IPS-15b (cell line): ENCODE measurements around the gene ALOX5AP.

Source experiments
- H3K27me3 ChIP-seq: one replicate; pipeline ENCODE4 v1.6.1; 2013; ENCODE audit warnings: low read length; ENCODE audit not compliant: control insufficient read depth, insufficient read depth
- H3K36me3 ChIP-seq: one replicate; pipeline ENCODE4 v1.6.1; 2013; ENCODE audit warnings: low read length; ENCODE audit not compliant: control insufficient read depth, insufficient read depth
- H3K4me1 ChIP-seq: one replicate; pipeline ENCODE4 v1.6.1; 2013; ENCODE audit warnings: mild to moderate bottlenecking, low read length; ENCODE audit not compliant: control insufficient read depth, insufficient read depth
- H3K4me3 ChIP-seq: one replicate; pipeline ENCODE4 v1.5.1; 2013; ENCODE audit warnings: low read depth, low read length
- H3K9ac ChIP-seq: one replicate; pipeline ENCODE4 v1.6.1; 2013; ENCODE audit warnings: low read depth, mild to moderate bottlenecking, low read length
- H3K9me3 ChIP-seq: one replicate; pipeline ENCODE4 v1.6.1; 2013; ENCODE audit warnings: mild to moderate bottlenecking, low read length; ENCODE audit not compliant: control insufficient read depth, insufficient read depth

Gene ALOX5AP

DNA sequence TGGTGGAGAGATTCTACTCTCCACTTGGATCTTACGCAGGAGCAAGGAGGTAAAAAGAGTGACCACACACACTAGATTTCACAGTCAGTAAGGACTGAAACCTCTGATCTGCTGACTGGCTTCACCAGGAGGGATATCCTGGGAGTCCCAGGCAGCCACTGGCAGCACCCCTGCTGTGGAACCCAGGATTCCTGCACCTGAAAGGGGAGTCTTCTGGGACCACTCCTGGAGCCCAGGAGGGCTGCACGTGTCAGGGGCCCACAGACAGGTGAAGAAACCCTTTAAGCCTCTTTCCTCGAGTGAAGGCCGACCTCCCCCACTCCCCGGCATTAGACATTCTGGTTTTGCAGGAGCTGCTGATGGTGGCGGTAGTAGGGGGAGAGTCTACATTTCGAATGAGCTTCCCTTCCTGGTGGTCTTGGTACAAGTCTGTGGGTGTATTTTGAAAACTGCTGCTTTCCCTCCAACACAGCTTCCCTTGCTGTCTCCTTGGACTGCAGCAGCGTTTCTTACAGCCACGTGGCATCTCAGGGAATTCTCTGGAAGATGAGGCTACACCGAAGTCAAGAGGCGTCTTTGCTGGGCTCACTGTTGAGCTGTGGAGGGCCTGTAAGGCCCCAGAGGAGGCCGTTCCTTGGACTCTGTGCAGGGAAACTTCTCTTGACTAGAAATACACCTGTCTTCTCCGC, 62.6 kb downstream of the ALOX5AP start:
- no peak overlapping the region for H3K4me3 ChIP-seq
- no peaks in the 10 kb centered on the region for H3K27me3 ChIP-seq
- no peak overlapping the region for H3K9ac ChIP-seq
- peaks cover 2% of the 10 kb centered on the region for H3K4me1 ChIP-seq
- no peaks in the 10 kb centered on the region for H3K36me3 ChIP-seq
- H3K9me3 ChIP-seq = no peaks in the 10 kb centered on the region

DNA sequence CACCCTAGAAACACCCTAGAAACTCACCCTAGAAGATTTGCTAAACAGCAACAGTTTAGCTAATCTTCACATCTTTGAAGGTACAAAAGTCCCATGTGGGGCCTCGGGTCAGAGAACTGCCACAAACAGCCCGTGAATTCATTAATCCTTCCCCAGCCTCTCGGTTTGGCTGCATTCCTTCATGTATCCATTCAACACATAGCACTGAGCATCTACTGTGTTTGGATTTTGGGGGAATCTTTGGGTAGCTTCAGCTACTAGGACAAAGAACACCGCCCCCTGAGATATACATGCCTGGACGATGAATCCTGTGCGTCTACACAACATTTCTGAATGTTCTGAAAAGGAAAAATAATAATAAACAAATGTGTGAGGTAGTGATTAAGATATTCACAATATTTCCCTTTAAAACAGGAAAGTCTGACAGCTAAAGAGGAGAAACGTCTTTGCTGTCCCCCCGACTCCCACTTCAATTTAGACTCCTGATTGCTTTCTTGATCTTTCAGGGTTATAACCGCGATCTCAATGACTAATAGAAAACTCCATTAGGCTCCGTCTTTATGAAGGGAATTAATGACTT, 63.5 kb downstream of the ALOX5AP start:
- no peaks in the 10 kb centered on the region for H3K9me3 ChIP-seq
- peaks cover 2% of the 10 kb centered on the region for H3K4me1 ChIP-seq
- H3K27me3 ChIP-seq = peaks cover 7% of the 10 kb centered on the region
- H3K9ac ChIP-seq = no peak overlapping the region
- H3K4me3 ChIP-seq = no peak overlapping the region
- no peaks in the 10 kb centered on the region for H3K36me3 ChIP-seq

DNA sequence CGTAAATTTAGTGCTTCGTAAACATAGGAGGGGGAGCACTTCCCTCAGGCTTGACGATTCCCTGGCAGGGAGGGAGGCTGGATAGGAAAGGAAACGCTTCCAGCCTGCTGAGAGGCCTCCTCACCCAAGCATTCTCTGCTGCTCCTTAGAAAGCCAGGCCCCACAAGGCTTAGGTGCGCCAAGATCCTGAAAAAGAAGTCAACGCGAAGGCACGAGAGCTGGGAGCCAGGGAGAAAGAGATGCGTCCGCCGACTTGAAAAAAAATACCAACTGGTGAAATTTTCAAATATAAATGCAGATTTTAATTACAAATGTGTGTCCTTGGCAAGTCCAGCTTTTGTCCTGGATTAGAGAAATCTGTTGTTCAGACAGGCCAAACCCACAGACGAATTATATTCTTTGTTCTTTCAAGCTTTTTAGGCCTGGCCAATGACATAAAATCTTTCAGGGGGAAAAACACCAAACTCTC, 64.0 kb downstream of the ALOX5AP start:
- Histone ChIP-seq H3K4me3 (no peak overlapping the region), H3K9me3 (no peaks in the 10 kb centered on the region), H3K9ac (no peak overlapping the region), H3K36me3 (no peaks in the 10 kb centered on the region), H3K27me3 (peaks cover 7% of the 10 kb centered on the region), H3K4me1 (peaks cover 2% of the 10 kb centered on the region)

DNA sequence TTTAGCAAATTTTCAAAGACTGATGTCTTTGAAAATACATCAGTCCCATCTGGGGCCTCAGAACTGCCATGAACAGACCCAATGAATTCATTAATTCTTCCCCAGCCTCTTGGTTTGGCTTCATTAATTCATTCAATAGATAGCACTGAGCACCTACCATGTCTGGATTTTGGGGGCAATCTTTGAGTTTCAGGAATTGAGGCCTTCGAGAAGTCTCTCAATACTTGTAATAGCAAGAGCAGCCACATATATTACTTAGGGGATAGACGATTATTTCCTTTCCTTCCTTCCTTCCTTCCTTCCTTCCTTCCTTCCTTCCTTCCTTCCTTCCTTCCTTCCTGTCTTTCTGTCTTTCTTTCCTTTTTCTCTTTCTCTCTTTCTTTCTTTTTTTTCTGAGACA, 64.8 kb downstream of the ALOX5AP start:
- no peaks in the 10 kb centered on the region for H3K36me3 ChIP-seq
- H3K9me3 ChIP-seq = no peaks in the 10 kb centered on the region
- H3K9ac ChIP-seq = no peak overlapping the region
- no peak overlapping the region for H3K4me3 ChIP-seq
- peaks cover 2% of the 10 kb centered on the region for H3K4me1 ChIP-seq
- peaks cover 7% of the 10 kb centered on the region for H3K27me3 ChIP-seq

DNA sequence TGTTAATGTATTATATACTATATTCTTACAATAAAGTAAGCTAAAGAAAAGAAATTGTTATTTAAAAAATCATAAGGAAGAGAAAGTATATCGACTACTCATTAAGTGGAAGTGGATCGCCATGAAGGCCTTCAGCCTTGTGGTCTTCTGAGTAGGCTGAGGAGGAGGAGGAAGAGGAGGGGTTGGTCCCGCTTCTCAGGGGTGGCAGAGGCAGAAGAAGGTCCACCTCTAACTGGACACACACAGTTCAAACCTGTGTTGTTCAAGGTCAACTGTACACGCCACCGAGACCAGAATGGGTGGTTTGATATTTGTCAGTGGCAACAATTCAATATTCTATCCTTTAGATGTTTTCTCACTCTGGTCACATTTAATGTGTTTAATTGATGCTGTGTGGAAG, 67.2 kb downstream of the ALOX5AP start:
- Histone ChIP-seq H3K4me1 (peaks cover 2% of the 10 kb centered on the region), H3K4me3 (no peak overlapping the region), H3K9me3 (no peaks in the 10 kb centered on the region), H3K27me3 (peaks cover 7% of the 10 kb centered on the region), H3K9ac (no peak overlapping the region), H3K36me3 (no peaks in the 10 kb centered on the region)

DNA sequence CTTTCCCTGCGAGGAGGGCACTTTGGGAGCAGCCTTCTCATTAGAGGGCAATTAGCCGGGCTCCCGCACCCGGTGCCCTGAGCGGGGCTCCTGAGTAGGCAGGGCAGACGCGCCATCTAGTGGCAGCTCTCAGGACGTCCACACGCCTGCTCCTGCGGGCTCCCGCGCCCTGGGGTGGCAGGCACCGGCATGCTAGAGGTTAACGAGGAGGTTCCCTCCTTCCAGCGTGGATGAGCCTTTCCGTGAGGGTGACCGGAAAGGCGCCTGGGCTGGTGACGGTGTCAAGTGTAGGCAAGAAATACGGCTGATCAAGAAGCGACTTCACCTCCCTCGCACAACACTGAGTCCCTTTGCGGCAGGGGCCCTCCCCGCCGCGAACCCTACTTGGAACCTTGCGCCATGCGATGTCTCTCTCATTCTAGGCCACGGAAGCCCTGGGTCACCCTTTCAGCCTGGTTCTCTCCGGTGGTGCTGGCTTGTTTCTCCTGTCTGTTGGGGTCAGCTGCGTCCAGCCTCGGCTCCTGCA, 67.7 kb downstream of the ALOX5AP start:
- Histone ChIP-seq H3K4me3 (peak overlapping the region; percentile 42), H3K27me3 (peaks cover 7% of the 10 kb centered on the region), H3K36me3 (no peaks in the 10 kb centered on the region), H3K9me3 (no peaks in the 10 kb centered on the region), H3K4me1 (peaks cover 2% of the 10 kb centered on the region), H3K9ac (no peak overlapping the region)

DNA sequence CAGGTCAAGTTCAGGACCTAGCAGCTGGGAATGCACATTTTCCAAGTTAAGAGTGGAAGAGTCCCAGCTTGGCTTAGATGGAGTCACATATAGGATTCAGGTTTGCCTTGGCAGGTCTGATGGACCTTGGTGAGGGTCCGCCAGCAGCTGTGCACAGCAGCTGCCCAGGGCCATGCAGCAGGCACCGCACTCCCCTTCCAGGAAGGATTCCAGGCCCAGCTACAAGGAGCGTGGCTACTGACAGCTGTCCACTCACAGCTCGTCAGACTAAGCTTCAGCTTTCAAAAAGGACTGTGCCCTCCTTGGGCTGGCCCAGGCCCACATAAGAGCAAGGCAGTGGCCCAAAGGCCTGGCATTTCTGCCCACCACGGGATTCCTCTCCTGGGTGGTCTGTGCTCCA, 68.4 kb downstream of the ALOX5AP start:
- H3K4me1 ChIP-seq = peaks cover 2% of the 10 kb centered on the region
- H3K9me3 ChIP-seq = no peaks in the 10 kb centered on the region
- H3K36me3 ChIP-seq = no peaks in the 10 kb centered on the region
- no peak overlapping the region for H3K4me3 ChIP-seq
- H3K27me3 ChIP-seq = peaks cover 7% of the 10 kb centered on the region
- no peak overlapping the region for H3K9ac ChIP-seq

DNA sequence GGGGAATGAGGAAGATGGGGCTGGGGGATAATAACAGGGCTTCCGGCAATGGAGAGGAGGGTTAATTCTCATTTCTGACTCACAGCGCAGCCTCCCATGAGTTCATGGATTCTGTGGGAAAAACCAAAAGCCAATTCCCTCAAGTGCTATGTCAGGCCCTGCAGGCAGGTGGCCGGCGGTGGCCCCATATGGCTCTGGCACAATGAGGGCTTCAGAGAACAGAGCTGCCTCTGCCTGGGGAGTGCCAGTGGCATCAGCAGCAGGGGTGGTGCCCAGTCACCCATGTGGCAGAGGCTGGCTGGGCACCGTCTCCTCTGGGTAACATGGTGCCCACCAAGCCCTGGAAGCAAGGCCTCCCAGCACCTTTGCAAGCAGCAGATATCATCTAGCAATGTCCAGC, 69.1 kb downstream of the ALOX5AP start:
- H3K9me3 ChIP-seq = no peaks in the 10 kb centered on the region
- no peak overlapping the region for H3K4me3 ChIP-seq
- H3K27me3 ChIP-seq = peaks cover 7% of the 10 kb centered on the region
- H3K36me3 ChIP-seq = no peaks in the 10 kb centered on the region
- no peaks in the 10 kb centered on the region for H3K4me1 ChIP-seq
- H3K9ac ChIP-seq = no peak overlapping the region

DNA sequence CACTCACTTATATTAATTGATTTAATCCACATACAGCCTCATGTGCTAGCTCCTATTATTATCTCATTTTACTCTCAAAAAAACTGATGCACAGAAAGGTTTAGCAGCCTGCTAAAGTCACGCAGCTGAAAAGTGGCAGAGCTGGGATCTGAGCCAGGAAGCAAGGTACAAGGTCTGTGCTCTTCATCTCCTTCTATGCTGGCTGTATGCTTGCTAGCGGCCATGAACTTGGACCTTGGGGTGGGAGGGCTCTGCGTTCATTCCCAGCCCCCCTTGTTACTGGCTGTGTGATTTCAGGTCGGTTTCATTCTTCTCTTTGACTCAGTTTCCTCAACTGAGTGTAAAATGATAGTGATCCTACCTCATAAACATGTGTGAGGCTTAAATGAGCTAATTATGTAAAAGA, 69.8 kb downstream of the ALOX5AP start:
- H3K27me3 ChIP-seq = peaks cover 7% of the 10 kb centered on the region
- H3K9me3 ChIP-seq = no peaks in the 10 kb centered on the region
- no peak overlapping the region for H3K9ac ChIP-seq
- H3K4me1 ChIP-seq = no peaks in the 10 kb centered on the region
- no peaks in the 10 kb centered on the region for H3K36me3 ChIP-seq
- H3K4me3 ChIP-seq = no peak overlapping the region

DNA sequence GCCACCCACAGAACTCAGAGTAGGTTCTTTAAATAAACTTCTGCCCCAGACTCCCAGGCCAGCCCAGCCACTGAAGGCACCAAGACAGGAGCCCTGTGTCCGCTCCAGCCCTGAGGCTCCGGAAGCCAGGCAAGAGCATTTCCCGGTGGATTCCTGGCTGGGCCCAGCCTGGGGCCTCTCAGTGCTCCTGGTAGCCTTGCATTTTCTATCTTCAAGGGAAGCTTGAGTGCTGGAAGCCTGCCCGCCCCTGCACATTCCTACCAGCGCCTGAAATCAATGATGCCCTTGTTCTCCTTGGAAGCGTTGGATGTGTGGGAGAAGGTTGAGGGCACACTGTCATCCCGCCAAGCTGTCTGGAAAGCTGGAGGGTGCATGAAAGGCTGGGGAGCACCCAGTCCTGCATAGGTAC, 70.3 kb downstream of the ALOX5AP start:
- Histone ChIP-seq H3K36me3 (no peaks in the 10 kb centered on the region), H3K9me3 (no peaks in the 10 kb centered on the region), H3K4me1 (no peaks in the 10 kb centered on the region), H3K4me3 (no peak overlapping the region), H3K9ac (no peak overlapping the region), H3K27me3 (peaks cover 7% of the 10 kb centered on the region)

DNA sequence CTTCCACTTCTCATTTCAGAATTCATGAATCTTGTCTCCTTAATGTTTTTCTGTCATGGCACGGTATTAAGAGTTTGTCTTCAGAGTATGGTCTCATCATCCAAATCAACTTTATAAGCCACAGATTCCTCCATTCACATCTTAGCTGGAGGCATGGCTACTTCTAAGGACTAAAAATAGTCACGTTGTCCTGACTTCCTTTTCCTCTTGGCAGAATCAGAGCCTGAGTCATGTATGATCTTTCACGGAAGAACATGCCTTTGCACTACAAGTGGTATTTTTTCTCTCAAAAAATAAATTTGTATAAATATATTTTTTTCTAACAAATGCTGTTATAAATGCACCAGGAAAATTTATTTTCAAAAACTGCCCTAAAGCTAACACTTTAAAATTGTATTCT, 71.4 kb downstream of the ALOX5AP start:
- Histone ChIP-seq H3K36me3 (no peaks in the 10 kb centered on the region), H3K27me3 (peaks cover 7% of the 10 kb centered on the region), H3K9ac (no peak overlapping the region), H3K4me1 (no peaks in the 10 kb centered on the region), H3K9me3 (no peaks in the 10 kb centered on the region), H3K4me3 (no peak overlapping the region)

DNA sequence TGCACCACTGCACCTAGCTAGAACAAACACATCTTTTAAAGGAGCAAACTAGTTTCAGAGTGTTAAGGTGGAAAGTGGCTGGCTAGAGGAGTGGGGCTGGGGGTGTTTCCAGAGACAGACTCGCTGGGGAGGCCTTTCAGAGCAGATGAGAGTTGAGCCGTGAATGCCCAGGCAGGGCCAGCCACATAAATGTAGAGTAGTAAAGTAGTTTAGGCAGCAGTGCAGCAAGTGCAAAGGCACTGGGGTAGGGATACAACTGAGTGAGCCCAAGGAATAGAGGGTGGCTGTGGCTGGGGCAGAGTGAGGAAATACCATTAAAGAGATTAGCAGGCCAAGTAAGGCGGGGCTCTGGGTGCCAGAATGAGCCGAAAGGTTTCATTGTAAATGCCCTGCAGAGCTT, 72.0 kb downstream of the ALOX5AP start:
- H3K4me1 ChIP-seq = no peaks in the 10 kb centered on the region
- peaks cover 7% of the 10 kb centered on the region for H3K27me3 ChIP-seq
- H3K9me3 ChIP-seq = no peaks in the 10 kb centered on the region
- no peak overlapping the region for H3K4me3 ChIP-seq
- no peaks in the 10 kb centered on the region for H3K36me3 ChIP-seq
- no peak overlapping the region for H3K9ac ChIP-seq
